A673 (cell line): ENCODE measurements around the gene ZFAND5. TPM values are rescaled to one million over a fixed set of nuclear protein-coding genes. Genes with fewer than 3 reads are reported as not detected.

Experiments used
- BruUV-seq: library from RNA; stranded (reverse); fragments of 400-500 nt; replicated peaks from 2 replicates; lab custom pipeline; 2021; lab: Mats Ljungman, UMichigan
- CTCF ChIA-PET: fragments of 300-600 bp; sonication (Branson Sonifier 250); formaldehyde crosslinking; loops from one replicate; lab custom pipeline; 2022; ENCODE audit warnings: antibody characterized with exemption; lab: Charles Lee
- POLR2A ChIA-PET: fragments of 300-600 bp; sonication (Branson Sonifier 250); formaldehyde crosslinking; loops from one replicate; lab custom pipeline; 2022; ENCODE audit warnings: antibody characterized with exemption; ENCODE audit not compliant: low non-redundant PET; lab: Charles Lee
- DNase-seq: peaks from one replicate; pipeline ENCODE4 v3.0.0-alpha.2; 2015; ENCODE audit warnings: low spot score
- H3K27ac ChIP-seq: fragments of 200-600 bp; sonication (generic); 2 replicates; pipeline ENCODE4 v1.5.1; 2016; ENCODE audit warnings: mixed run types, low read depth, mild to moderate bottlenecking, mixed read lengths, antibody characterized with exemption, low read length; ENCODE audit not compliant: poor library complexity, severe bottlenecking
- H3K27me3 ChIP-seq: fragments of 200-600 bp; sonication (generic); replicated peaks from 2 replicates; pipeline ENCODE4 v1.6.1; 2017; ENCODE audit warnings: mixed run types, low read depth, mild to moderate bottlenecking, mixed read lengths, antibody characterized with exemption, low read length; ENCODE audit not compliant: insufficient read depth, poor library complexity
- H3K36me3 ChIP-seq: fragments of 200-600 bp; sonication (generic); 2 replicates; pipeline ENCODE4 v1.6.1; 2016; ENCODE audit warnings: mixed run types, mild to moderate bottlenecking, mixed read lengths, antibody characterized with exemption, low read length; ENCODE audit not compliant: insufficient read depth, poor library complexity, severe bottlenecking
- H3K4me1 ChIP-seq: fragments of 200-600 bp; sonication (generic); 2 replicates; pipeline ENCODE4 v1.6.1; 2017; ENCODE audit warnings: mixed run types, mild to moderate bottlenecking, mixed read lengths, antibody characterized with exemption, low read length; ENCODE audit not compliant: insufficient read depth, poor library complexity, severe bottlenecking
- H3K4me3 ChIP-seq: fragments of 200-600 bp; sonication (generic); 2 replicates; pipeline ENCODE4 v1.5.1; 2016; ENCODE audit warnings: low read depth, mixed run types, mild to moderate bottlenecking, mixed read lengths, low read length; ENCODE audit not compliant: poor library complexity, severe bottlenecking
- H3K9me3 ChIP-seq: fragments of 200-600 bp; sonication (generic); 2 replicates; pipeline ENCODE4 v1.6.1; 2016; ENCODE audit warnings: mixed run types, low read depth, mild to moderate bottlenecking, mixed read lengths, antibody characterized with exemption, low read length; ENCODE audit not compliant: poor library complexity, severe bottlenecking
- EZH2 ChIP-seq: fragments of 200-600 bp; sonication (generic); IDR thresholded peaks from 2 replicates; pipeline ENCODE4 v1.6.1; 2017; ENCODE audit warnings: borderline replicate concordance, low read depth, mild to moderate bottlenecking, mixed read lengths, antibody characterized with exemption, low read length; ENCODE audit not compliant: poor library complexity, severe bottlenecking
- intact Hi-C: fragments of 100-400 bp; cut with micrococcal nuclease; formaldehyde crosslinking; loops from one replicate; pipeline ENCODE4 v1.10.0; 2022; ENCODE audit not compliant: unreplicated experiment
- total RNA-seq: library from RNA; stranded (reverse); gene quantifications from 2 replicates; pipeline ENCODE4 v1.2.3, GENCODE V29; 2021
- TF ChIP-seq, protein P1 (sequence below): fragments of 300-800, 200-600 bp; sonication (generic); conservative IDR thresholded peaks from 2 replicates; pipeline ENCODE4 v1.5.1; 2017; ENCODE audit warnings: low read depth, mild to moderate bottlenecking, antibody characterized with exemption, low read length, moderate library complexity, mixed read lengths

ZFAND5 gene
- total RNA-seq, 1 experiment from 2014 or later: 194 TPM

DNA sequence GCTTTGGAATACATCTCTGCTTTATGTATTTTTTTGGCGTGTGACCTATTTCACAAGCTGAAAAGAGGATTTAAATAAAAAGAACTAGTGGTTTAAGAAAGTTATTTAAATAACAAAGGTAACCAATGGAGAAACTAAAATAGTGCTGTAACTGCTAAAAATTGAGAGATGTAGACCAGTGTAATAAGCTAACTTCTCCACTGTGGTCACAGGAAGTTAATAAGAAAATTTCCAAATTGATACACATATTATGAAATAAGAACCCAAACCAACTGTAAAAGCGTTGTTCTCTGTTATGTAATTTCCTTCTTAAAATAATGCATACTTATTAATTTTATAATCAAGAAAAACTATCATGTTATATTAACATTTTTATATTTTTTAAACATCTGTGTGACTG lies 29.1 kb upstream of the ZFAND5 start:
- no TSS peak for BruUV-seq
- H3K27ac ChIP-seq: no peak overlapping the region
- intact Hi-C loops: no loop called here
- no peak overlapping the region for H3K4me3 ChIP-seq
- no peak for DNase-seq
- H3K36me3 ChIP-seq: no peaks in the 10 kb centered on the region
- no peaks in the 10 kb centered on the region for H3K27me3 ChIP-seq
- H3K4me1 ChIP-seq: peaks cover 8% of the 10 kb centered on the region
- no peaks in the 10 kb centered on the region for H3K9me3 ChIP-seq
- no peak for TF ChIP-seq EZH2
- TF ChIP-seq, protein P1, sequence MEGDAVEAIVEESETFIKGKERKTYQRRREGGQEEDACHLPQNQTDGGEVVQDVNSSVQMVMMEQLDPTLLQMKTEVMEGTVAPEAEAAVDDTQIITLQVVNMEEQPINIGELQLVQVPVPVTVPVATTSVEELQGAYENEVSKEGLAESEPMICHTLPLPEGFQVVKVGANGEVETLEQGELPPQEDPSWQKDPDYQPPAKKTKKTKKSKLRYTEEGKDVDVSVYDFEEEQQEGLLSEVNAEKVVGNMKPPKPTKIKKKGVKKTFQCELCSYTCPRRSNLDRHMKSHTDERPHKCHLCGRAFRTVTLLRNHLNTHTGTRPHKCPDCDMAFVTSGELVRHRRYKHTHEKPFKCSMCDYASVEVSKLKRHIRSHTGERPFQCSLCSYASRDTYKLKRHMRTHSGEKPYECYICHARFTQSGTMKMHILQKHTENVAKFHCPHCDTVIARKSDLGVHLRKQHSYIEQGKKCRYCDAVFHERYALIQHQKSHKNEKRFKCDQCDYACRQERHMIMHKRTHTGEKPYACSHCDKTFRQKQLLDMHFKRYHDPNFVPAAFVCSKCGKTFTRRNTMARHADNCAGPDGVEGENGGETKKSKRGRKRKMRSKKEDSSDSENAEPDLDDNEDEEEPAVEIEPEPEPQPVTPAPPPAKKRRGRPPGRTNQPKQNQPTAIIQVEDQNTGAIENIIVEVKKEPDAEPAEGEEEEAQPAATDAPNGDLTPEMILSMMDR: no peak
- ChIA-PET CTCF (no interaction called here), POLR2A (no interaction called here)

DNA sequence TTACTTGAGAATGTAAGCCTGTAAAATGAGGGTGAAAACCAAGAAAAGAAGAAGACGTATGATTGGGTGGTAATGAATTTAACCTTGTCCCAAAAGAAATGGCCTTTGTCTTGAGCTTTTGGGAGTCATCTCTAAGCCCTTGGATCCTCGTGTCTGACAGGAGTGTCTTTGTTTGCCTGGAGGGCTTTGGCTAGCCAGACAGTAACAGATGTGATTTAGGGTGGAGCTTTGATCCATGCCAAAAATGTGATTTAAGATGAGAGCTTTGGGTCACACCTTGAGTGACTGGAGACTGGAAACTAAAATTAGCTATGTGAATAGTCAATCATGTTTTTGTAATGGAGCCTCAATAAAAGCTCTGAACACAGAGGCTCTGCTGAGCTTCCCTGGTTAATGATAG lies 25.9 kb upstream of the ZFAND5 start:
- H3K27ac ChIP-seq: no peak overlapping the region
- intact Hi-C loops: no loop called here
- ChIA-PET CTCF (no interaction called here), POLR2A (no interaction called here)
- BruUV-seq: no TSS peak
- H3K9me3 ChIP-seq: no peaks in the 10 kb centered on the region
- no peaks in the 10 kb centered on the region for H3K27me3 ChIP-seq
- H3K4me3 ChIP-seq: no peak overlapping the region
- H3K36me3 ChIP-seq: no peaks in the 10 kb centered on the region
- DNase-seq: no peak
- no peaks in the 10 kb centered on the region for H3K4me1 ChIP-seq
- TF ChIP-seq, protein P1: no peak
- TF ChIP-seq EZH2: no peak

DNA sequence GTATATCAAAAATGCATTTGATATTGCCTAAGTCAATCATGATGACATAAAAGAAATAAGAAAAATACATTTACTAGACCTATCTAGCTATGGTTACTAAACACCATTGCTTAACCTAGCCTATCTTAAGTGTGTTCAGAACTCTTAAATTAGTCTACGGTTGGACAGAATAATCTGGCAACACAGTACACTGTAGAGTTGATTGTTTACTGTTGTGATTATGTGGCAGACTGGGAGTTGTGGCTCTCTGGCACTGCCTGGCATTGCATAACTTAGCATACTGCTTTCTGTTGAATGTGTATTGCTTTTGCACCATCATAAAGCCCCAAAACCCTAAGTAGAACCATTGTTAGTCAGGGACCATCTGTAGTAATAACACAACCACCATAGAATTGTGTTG lies 21.2 kb upstream of the ZFAND5 start:
- BruUV-seq: no TSS peak
- Histone ChIP-seq H3K4me3 (no peak overlapping the region), H3K4me1 (no peaks in the 10 kb centered on the region), H3K27me3 (no peaks in the 10 kb centered on the region), H3K9me3 (no peaks in the 10 kb centered on the region), H3K27ac (no peak overlapping the region), H3K36me3 (no peaks in the 10 kb centered on the region)
- no peak for TF ChIP-seq EZH2
- TF ChIP-seq, protein P1: no peak
- intact Hi-C loops: no loop called here
- DNase-seq: no peak
- ChIA-PET POLR2A (no interaction called here), CTCF (no interaction called here)
